ENCODE results near the gene LHCGR. TPM values are rescaled to one million over a fixed set of nuclear protein-coding genes. Genes with fewer than 3 reads are reported as not detected.

Gene LHCGR
- total and polyA plus RNA-seq, 2 experiments from 2014 or later: 0.45 to 0.66 TPM

- Histone ChIP-seq H3K4me3 (no peak overlapping the region), H3K36me3 (ENCODE audit: insufficient read depth) (no peaks in the 10 kb centered on the region), H3K27me3 (ENCODE audit: insufficient read depth) (no peaks in the 10 kb centered on the region), H3K4me1 (ENCODE audit: insufficient read depth) (no peaks in the 10 kb centered on the region), H2AFZ (no peak overlapping the region), H3K27ac (ENCODE audit: low read depth) (no peak overlapping the region), H4K20me1 (replicated peaks; ENCODE audit: insufficient read depth) (no peaks in the 10 kb centered on the region), H3K79me2 (replicated peaks; ENCODE audit: insufficient read depth) (no peaks in the 10 kb centered on the region), H3K9me2 (ENCODE audit: insufficient read depth) (no peaks in the 10 kb centered on the region), H3K4me2 (no peak overlapping the region), H3F3A (replicated peaks; ENCODE audit: low read depth) (no peaks in the 10 kb centered on the region)
- no peak for TF ChIP-seq ZNF331 (CRISPR knock-in tag; IDR thresholded peaks at IDR 0.05; ENCODE audit: low read depth)
- no peak for TF ChIP-seq CREB1 (CRISPR knock-in tag; IDR thresholded peaks at IDR 0.05; ENCODE audit: low read depth)
- TF ChIP-seq ZNF462 (CRISPR knock-in tag; IDR thresholded peaks at IDR 0.05): no peak
- no peak for TF ChIP-seq STAT1 (IDR thresholded peaks at IDR 0.05; ENCODE audit: unreplicated experiment)
- no peak for TF ChIP-seq CTCF (conservative IDR thresholded peaks at IDR 0.05; ENCODE audit: low read depth in 2 of 2)
- TF ChIP-seq REST (IDR thresholded peaks at IDR 0.05; ENCODE audit: unreplicated experiment): no peak
- no peak for TF ChIP-seq EZH2phosphoT487 (IDR thresholded peaks at IDR 0.05; ENCODE audit: unreplicated experiment)
- no peak for TF ChIP-seq POLR2AphosphoS5 (IDR thresholded peaks at IDR 0.05; ENCODE audit: low read depth)
- no peak for TF ChIP-seq JUNB (IDR thresholded peaks at IDR 0.05; ENCODE audit: unreplicated experiment)
- TF ChIP-seq EZH2 (IDR thresholded peaks at IDR 0.05; ENCODE audit: low read depth, unreplicated experiment): no peak
- no peaks in the 10 kb centered on the region for H3K4me1 Mint-ChIP-seq
- no peak overlapping the region for H3K4me3 Mint-ChIP-seq
- DNase-seq (ENCODE audit: low spot score) (no peak), ATAC-seq (no peak)
- no peak overlapping the region for H3K27ac Mint-ChIP-seq
- H3K36me3 Mint-ChIP-seq (ENCODE audit: low read depth): no peaks in the 10 kb centered on the region; the same call in 2 of the 3 replicates
- H3K9me3 Mint-ChIP-seq: peaks cover 4% of the 10 kb centered on the region; the same call in 1 of the 3 replicates
- no peaks in the 10 kb centered on the region for H3K27me3 Mint-ChIP-seq (ENCODE audit: insufficient read depth, low read depth, poor library complexity)
Measured at GRCh38 chr2:48668992-48669391, 86.5 kb downstream of the LHCGR start.

Measured in GM23338 (cell line).